ENCODE data around the gene MTA1.

MTA1 gene

GRCh38 chr14:105440554-105440900 lies 20.9 kb downstream of the MTA1 start:
- in situ Hi-C loops (cut with MboI; ENCODE audit: low sequenced_read_pairs): no loop called here

GRCh38 chr14:105440992-105441391 lies 21.4 kb downstream of the MTA1 start:
- in situ Hi-C loops (cut with MboI; ENCODE audit: low sequenced_read_pairs): no loop called here

DNA sequence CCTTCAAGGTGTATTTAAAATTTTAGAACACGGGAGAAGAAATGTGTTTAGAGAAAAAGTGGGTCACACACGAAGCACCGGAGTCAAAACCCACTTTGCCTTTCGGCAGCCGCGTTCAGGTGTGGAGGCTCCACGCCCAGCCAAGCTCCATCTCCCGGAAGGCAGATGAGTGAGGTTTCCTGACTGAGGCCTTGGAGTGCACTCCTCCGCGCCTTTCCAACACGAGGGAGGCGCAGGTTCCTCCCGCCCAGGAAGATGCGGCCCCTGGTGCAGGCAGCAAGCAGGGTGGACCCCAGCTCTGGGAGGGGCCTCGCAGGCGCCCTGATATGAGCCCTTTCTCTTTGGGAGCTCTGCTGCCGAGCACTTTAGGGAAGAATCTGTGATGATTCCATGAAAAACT lies 22.5 kb downstream of the MTA1 start:
- in situ Hi-C loops (cut with MboI; ENCODE audit: low sequenced_read_pairs): no loop called here

- in situ Hi-C loops (cut with MboI; ENCODE audit: low sequenced_read_pairs): no loop called here
Observed at GRCh38 chr14:105442834-105443233, 23.2 kb downstream of the MTA1 start.

DNA sequence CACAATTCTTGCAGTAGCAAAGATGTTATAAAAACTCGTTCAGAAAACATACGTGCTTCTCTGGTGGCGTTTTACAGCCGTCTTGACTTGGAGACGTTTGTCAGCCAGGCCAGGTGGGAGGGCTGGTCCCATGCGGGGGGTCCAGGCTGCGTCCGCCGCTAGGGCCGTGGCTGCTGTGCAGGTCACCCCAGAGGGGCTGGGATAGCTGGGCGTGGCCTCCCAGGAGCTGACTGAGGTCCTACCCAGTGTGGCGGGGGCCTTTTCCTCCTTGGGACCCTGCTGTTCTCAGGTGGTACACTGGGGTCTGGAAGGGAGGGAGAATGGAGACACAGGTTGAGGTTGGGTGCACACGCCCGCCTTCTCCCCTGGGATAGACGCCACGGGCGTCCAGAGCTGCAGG lies 25.2 kb downstream of the MTA1 start:
- in situ Hi-C loops (cut with MboI; ENCODE audit: low sequenced_read_pairs): no loop called here

DNA sequence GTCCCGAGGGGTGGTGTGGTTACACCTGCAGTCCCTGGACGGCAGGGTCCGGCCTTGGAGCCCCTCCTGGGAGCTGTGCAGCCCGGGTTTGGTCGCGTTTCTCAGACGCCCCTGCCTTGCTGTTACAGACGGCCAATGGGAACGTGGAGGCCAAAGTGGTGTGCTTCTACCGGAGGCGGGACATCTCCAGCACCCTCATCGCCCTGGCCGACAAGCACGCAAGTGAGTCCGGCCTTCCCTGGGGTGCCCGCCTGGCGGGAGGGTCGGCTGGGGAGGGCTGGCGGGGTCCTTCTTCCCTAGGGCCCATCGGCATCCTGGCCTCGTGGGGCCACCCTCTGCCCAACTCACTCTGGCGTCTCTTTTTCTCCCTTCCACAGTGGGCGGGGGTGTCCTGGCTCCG lies 25.7 kb downstream of the MTA1 start:
- in situ Hi-C loops (cut with MboI; ENCODE audit: low sequenced_read_pairs): no loop called here

GRCh38 chr14:105445901-105446845 lies 26.5 kb downstream of the MTA1 start:
- in situ Hi-C loops (cut with MboI; ENCODE audit: low sequenced_read_pairs): no loop called here

GRCh38 chr14:105446971-105447370 lies 27.3 kb downstream of the MTA1 start:
- in situ Hi-C loops (cut with MboI; ENCODE audit: low sequenced_read_pairs): no loop called here

GRCh38 chr14:105447651-105448640 lies 28.3 kb downstream of the MTA1 start:
- in situ Hi-C loops (cut with MboI; ENCODE audit: low sequenced_read_pairs): no loop called here

GRCh38 chr14:105448706-105449111 lies 29.1 kb downstream of the MTA1 start:
- in situ Hi-C loops (cut with MboI; ENCODE audit: low sequenced_read_pairs): no loop called here

DNA sequence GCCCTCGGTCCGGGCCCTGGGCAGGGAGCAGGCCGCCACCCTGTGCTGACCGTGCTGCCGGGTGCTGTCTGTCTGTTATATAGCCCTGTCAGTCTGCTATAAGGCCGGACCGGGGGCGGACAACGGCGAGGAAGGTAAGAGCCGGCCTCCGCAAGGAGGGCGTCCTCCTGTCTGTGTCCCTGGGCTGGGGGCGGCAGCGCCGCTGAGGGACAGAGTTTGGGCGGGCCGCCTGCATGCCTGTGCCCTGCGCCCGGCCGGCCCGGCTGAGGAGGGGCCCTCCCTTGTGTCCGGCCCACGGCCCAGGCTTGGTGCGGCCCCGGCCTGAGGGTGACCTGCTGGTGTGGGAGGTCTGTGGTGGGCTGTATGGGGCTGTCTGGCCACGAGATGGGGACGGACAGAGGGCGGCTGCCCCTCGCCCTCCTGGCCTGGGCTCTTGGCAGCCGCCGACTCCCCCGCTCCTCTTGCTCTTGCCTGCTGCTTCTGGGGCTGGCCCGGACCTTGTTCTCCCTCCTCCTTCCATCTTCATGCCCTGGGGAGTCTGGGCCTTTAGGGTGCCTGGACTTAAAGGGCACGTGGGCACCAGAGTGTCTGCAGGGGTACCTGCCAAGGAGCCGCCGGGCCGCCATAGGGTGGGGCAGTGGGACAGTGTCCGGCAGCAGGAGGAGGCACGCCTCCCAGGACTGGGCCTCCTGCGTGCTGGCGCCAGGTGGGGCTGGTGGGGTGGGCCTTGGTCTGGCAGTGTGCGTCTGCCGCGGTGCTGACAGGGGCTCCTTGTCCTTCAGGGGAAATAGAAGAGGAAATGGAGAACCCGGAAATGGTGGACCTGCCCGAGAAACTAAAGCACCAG lies 29.9 kb downstream of the MTA1 start:
- in situ Hi-C loops (cut with MboI; ENCODE audit: low sequenced_read_pairs): no loop called here

- in situ Hi-C loops (cut with MboI; ENCODE audit: low sequenced_read_pairs): no loop called here
Observed at GRCh38 chr14:105450123-105450505, 30.5 kb downstream of the MTA1 start.

DNA sequence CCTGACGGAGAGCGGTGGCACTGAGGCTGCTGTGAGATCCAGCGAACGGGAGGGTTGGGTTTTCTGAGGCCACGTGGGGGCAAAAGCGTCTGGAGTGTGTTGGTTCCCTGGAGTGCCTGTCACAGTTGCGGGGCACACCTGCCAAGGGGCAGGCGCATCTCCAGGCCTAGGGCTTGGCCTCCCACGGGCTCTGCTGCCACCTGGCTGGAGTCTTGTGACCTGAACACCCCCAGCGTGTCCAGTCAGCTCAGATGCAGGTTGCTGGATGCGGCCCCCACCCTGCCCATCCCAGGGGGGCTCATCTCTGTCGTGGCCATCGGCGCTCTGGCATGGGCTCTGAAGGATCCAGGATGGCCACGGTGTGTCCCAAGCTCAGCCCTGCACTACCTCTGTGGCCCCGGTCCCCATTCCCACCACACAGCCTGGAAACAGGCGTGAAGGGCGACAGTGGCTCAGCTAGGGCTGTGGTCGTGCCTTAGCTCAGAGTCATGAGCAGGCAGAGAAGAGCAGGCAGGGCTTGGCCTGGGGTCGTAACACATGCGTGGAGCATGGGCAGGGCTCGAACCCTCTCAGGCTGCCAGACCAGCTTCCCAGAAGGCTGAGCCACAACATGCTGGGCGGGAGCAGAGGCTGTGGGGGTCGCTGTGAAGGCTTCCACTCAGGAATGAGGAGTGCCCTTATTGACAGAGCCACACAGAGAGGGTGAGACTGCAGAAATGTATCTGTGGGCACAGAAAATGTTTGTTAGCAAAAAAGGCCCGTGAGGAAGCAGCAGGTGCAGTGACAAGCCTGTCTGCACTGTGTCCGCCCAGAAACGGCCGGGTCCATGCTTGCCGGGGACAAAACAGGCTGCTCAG lies 31.5 kb downstream of the MTA1 start:
- in situ Hi-C loops (cut with MboI; ENCODE audit: low sequenced_read_pairs): no loop called here

GRCh38 chr14:105452963-105453362 lies 33.3 kb downstream of the MTA1 start:
- in situ Hi-C loops (cut with MboI; ENCODE audit: low sequenced_read_pairs): no loop called here

- in situ Hi-C loops (cut with MboI; ENCODE audit: low sequenced_read_pairs): no loop called here
Observed at GRCh38 chr14:105453847-105454246, 34.2 kb downstream of the MTA1 start.

GRCh38 chr14:105455086-105455640 lies 35.5 kb downstream of the MTA1 start:
- in situ Hi-C loops (cut with MboI; ENCODE audit: low sequenced_read_pairs): no loop called here

GRCh38 chr14:105455766-105456660 lies 36.4 kb downstream of the MTA1 start:
- in situ Hi-C loops (cut with MboI; ENCODE audit: low sequenced_read_pairs): no loop called here
